Activated CD4-positive, alpha-beta T cell treated with anti-CD3 and anti-CD28 coated beads, Interleukin-2, Interleukin-6, amounts not matched to agents 100 ng/mL and 50 ng/mL, durations not matched to agents 16 hours and 8 hours (primary cell): ENCODE data around the gene KCTD6.

Source experiments
- DNase-seq: peaks from one replicate; pipeline ENCODE4 v3.0.0-alpha.2; 2020

Gene KCTD6

GRCh38 chr3:58491506-58492402 lies at the start of gene KCTD6:
Gene KCTD6, plus strand, starts transcription at chr3:58492096. Its CDS starts 6,660 bp downstream, at chr3:58498756.
- DNase-seq = peak; percentile 96

- DNase-seq = no peak
These were observed 39.7 kb upstream of the KCTD6 start for GRCh38 chr3:58452176-58452575.

- DNase-seq = no peak
These were observed 32.7 kb upstream of the KCTD6 start for GRCh38 chr3:58459160-58459559.

- DNase-seq = no peak
These were observed 29.1 kb upstream of the KCTD6 start for GRCh38 chr3:58462829-58463180.

GRCh38 chr3:58463181-58463941 lies 28.5 kb upstream of the KCTD6 start:
- peak; percentile 93 for DNase-seq

- no peak for DNase-seq
These were observed 28.0 kb upstream of the KCTD6 start for GRCh38 chr3:58463942-58464271.

- peak; percentile 52 for DNase-seq
These were observed 27.0 kb upstream of the KCTD6 start for GRCh38 chr3:58464866-58465265.

- DNase-seq = no peak
These were observed 24.9 kb upstream of the KCTD6 start for GRCh38 chr3:58466899-58467563.

GRCh38 chr3:58469096-58469495 lies 22.8 kb upstream of the KCTD6 start:
- no peak for DNase-seq

- no peak for DNase-seq
These were observed 21.4 kb upstream of the KCTD6 start for GRCh38 chr3:58470363-58471024.

GRCh38 chr3:58471025-58471887 lies 20.6 kb upstream of the KCTD6 start:
- peak; percentile 95 for DNase-seq

- no peak for DNase-seq
These were observed 18.6 kb upstream of the KCTD6 start for GRCh38 chr3:58473275-58473674.

GRCh38 chr3:58474348-58474911 lies 17.5 kb upstream of the KCTD6 start:
- no peak for DNase-seq

- DNase-seq = no peak
These were observed 16.8 kb upstream of the KCTD6 start for GRCh38 chr3:58474967-58475578.

GRCh38 chr3:58478781-58479180 lies 13.1 kb upstream of the KCTD6 start:
- DNase-seq = no peak

- DNase-seq = no peak
These were observed 11.6 kb upstream of the KCTD6 start for GRCh38 chr3:58480309-58480708.

- DNase-seq = peak; percentile 49
These were observed 8.8 kb upstream of the KCTD6 start for GRCh38 chr3:58482917-58483636.

- DNase-seq = no peak
These were observed 7.7 kb upstream of the KCTD6 start for GRCh38 chr3:58484045-58484721.

GRCh38 chr3:58484722-58485069 lies 7.2 kb upstream of the KCTD6 start:
- DNase-seq = no peak

GRCh38 chr3:58485801-58486435 lies 6.0 kb upstream of the KCTD6 start:
- no peak for DNase-seq
